HEK293 (cell line): ENCODE data around the gene SLC5A4.

ENCODE experiments used
- CTCF ChIA-PET: fragments of 350-600 bp; formaldehyde crosslinking; extraction: SDS; loops from one replicate; lab custom pipeline; 2021; ENCODE audit warnings: antibody characterized with exemption; lab: Yijun Ruan, JAX
- POLR2A ChIA-PET: fragments of 300-600 bp; formaldehyde crosslinking; extraction: SDS; loops from one replicate; lab custom pipeline; 2020; ENCODE audit warnings: antibody characterized with exemption, inconsistent platforms; lab: Yijun Ruan, JAX
- H3K27ac ChIP-seq: fragments of 200-500 bp; sonication (Bioruptor generic); 2 replicates; pipeline ENCODE4 v1.5.1; 2014; ENCODE audit warnings: low read depth, low read length, control low read depth, inconsistent platforms; ENCODE audit errors: extremely low read depth
- H3K36me3 ChIP-seq, 2 experiments: fragments of 200-500 bp in 1 of 2; sonication (Bioruptor generic) in 1 of 2; 1 replicate in 1 of 2; 2 replicates in 1 of 2; pipeline ENCODE4 v1.5.1; 2014 to 2017; ENCODE audit warnings: inconsistent platforms in 2 of 2, low read length in 2 of 2; ENCODE audit not compliant: control insufficient read depth in 2 of 2, insufficient read depth in 1 of 2
- H3K4me1 ChIP-seq: fragments of 200-500 bp; sonication (Bioruptor generic); 2 replicates; pipeline ENCODE4 v1.5.1; 2014; ENCODE audit warnings: mild to moderate bottlenecking, low read length, inconsistent platforms; ENCODE audit not compliant: control insufficient read depth, insufficient read depth
- H3K4me3 ChIP-seq: 2 replicates; pipeline ENCODE4 v1.5.1; 2011; ENCODE audit warnings: low read depth, mild to moderate bottlenecking, control low read depth, low read length, moderate library complexity
- H3K9me3 ChIP-seq: fragments of 200-500 bp; sonication (Bioruptor generic); 2 replicates; pipeline ENCODE4 v1.5.1; 2014; ENCODE audit warnings: low read depth, low read length, inconsistent platforms; ENCODE audit not compliant: control insufficient read depth, insufficient read depth
- GLI4 ChIP-seq: fragments of 450-650 bp; formaldehyde crosslinking; IDR thresholded peaks from 2 replicates; pipeline ENCODE4 v1.5.1; 2016; ENCODE audit warnings: missing biosample characterization, missing genetic modification characterization
- GLIS2 ChIP-seq: fragments of 450-650 bp; formaldehyde crosslinking; IDR thresholded peaks from 2 replicates; pipeline ENCODE4 v1.5.1; 2016; ENCODE audit warnings: missing biosample characterization, missing genetic modification characterization
- HOXD13 ChIP-seq: sonication (generic); formaldehyde crosslinking; IDR thresholded peaks from 2 replicates; pipeline ENCODE4 v1.8.0; 2022; ENCODE audit warnings: missing genetic modification reagents, borderline replicate concordance
- KLF16 ChIP-seq: fragments of 450-650 bp; formaldehyde crosslinking; IDR thresholded peaks from 2 replicates; pipeline ENCODE4 v1.5.1; 2017; ENCODE audit warnings: missing biosample characterization, missing genetic modification characterization
- KLF9 ChIP-seq: fragments of 450-650 bp; formaldehyde crosslinking; IDR thresholded peaks from 2 replicates; pipeline ENCODE4 v1.5.1; 2016; ENCODE audit warnings: missing biosample characterization, missing genetic modification characterization, low read depth
- REPIN1 ChIP-seq: fragments of 450-650 bp; formaldehyde crosslinking; IDR thresholded peaks from 2 replicates; pipeline ENCODE4 v1.5.1; 2017; ENCODE audit warnings: missing biosample characterization, missing genetic modification characterization, low read depth
- ZBTB7A ChIP-seq: fragments of 450-650 bp; formaldehyde crosslinking; IDR thresholded peaks from 2 replicates; pipeline ENCODE4 v1.5.1; 2016; ENCODE audit warnings: low read depth, missing biosample characterization, missing genetic modification characterization
- ZFP69B ChIP-seq: fragments of 450-650 bp; formaldehyde crosslinking; IDR thresholded peaks from 2 replicates; pipeline ENCODE4 v1.5.1; 2016; ENCODE audit warnings: missing biosample characterization, missing genetic modification characterization
- ZNF140 ChIP-seq: fragments of 450-650 bp; formaldehyde crosslinking; IDR thresholded peaks from 2 replicates; pipeline ENCODE4 v1.5.1; 2016; ENCODE audit warnings: missing biosample characterization, missing genetic modification characterization
- ZNF174 ChIP-seq: fragments of 450-650 bp; formaldehyde crosslinking; IDR thresholded peaks from 2 replicates; pipeline ENCODE4 v1.5.0; 2017; ENCODE audit warnings: missing biosample characterization, mild to moderate bottlenecking, missing genetic modification characterization
- ZNF214 ChIP-seq: fragments of 450-650 bp; formaldehyde crosslinking; IDR thresholded peaks from 2 replicates; pipeline ENCODE4 v1.5.1; 2017; ENCODE audit warnings: missing biosample characterization, mild to moderate bottlenecking, missing genetic modification characterization, borderline replicate concordance
- ZNF223 ChIP-seq: fragments of 450-650 bp; formaldehyde crosslinking; IDR thresholded peaks from 2 replicates; pipeline ENCODE4 v1.5.1; 2016; ENCODE audit warnings: missing biosample characterization, missing genetic modification characterization
- ZNF350 ChIP-seq: fragments of 450-650 bp; formaldehyde crosslinking; IDR thresholded peaks from 2 replicates; pipeline ENCODE4 v1.5.0; 2017; ENCODE audit warnings: missing biosample characterization, mild to moderate bottlenecking, missing genetic modification characterization
- ZNF423 ChIP-seq: fragments of 450-650 bp; formaldehyde crosslinking; IDR thresholded peaks from 2 replicates; pipeline ENCODE4 v1.5.1; 2016; ENCODE audit warnings: missing biosample characterization, missing genetic modification characterization
- ZNF433 ChIP-seq: fragments of 450-650 bp; formaldehyde crosslinking; IDR thresholded peaks from 2 replicates; pipeline ENCODE4 v1.5.1; 2016; ENCODE audit warnings: missing biosample characterization, missing genetic modification characterization, low read depth
- ZNF473 ChIP-seq: fragments of 450-650 bp; formaldehyde crosslinking; IDR thresholded peaks from 2 replicates; pipeline ENCODE4 v1.5.1; 2017; ENCODE audit warnings: missing biosample characterization, missing genetic modification characterization
- ZNF521 ChIP-seq: fragments of 450-650 bp; formaldehyde crosslinking; IDR thresholded peaks from 2 replicates; pipeline ENCODE4 v1.5.1; 2017; ENCODE audit warnings: missing biosample characterization, mild to moderate bottlenecking, missing genetic modification characterization
- ZNF658 ChIP-seq: fragments of 450-650 bp; formaldehyde crosslinking; IDR thresholded peaks from 2 replicates; pipeline ENCODE4; 2016; ENCODE audit warnings: missing biosample characterization, missing genetic modification characterization
- ZNF701 ChIP-seq: fragments of 450-650 bp; formaldehyde crosslinking; IDR thresholded peaks from 2 replicates; pipeline ENCODE4 v1.5.1; 2016; ENCODE audit warnings: missing biosample characterization, missing genetic modification characterization
- ZNF843 ChIP-seq: fragments of 450-650 bp; formaldehyde crosslinking; IDR thresholded peaks from 2 replicates; pipeline ENCODE4 v1.5.1; 2016; ENCODE audit warnings: missing biosample characterization, missing genetic modification characterization
- TF ChIP-seq, protein P1 (sequence below): fragments of 450-650 bp; formaldehyde crosslinking; IDR thresholded peaks from 2 replicates; pipeline ENCODE4 v1.5.1; 2017; ENCODE audit warnings: missing biosample characterization, missing genetic modification characterization
- TF ChIP-seq, protein P2 (sequence below): fragments of 450-650 bp; formaldehyde crosslinking; optimal IDR thresholded peaks from 2 replicates; pipeline ENCODE3; 2016; ENCODE audit warnings: missing biosample characterization, mild to moderate bottlenecking, missing genetic modification characterization
- TF ChIP-seq, protein P3 (sequence below): sonication (generic); formaldehyde crosslinking; IDR thresholded peaks from 2 replicates; pipeline ENCODE4 v1.8.1; 2022; ENCODE audit warnings: mild to moderate bottlenecking, moderate library complexity, missing genetic modification reagents

SLC5A4 gene

DNA sequence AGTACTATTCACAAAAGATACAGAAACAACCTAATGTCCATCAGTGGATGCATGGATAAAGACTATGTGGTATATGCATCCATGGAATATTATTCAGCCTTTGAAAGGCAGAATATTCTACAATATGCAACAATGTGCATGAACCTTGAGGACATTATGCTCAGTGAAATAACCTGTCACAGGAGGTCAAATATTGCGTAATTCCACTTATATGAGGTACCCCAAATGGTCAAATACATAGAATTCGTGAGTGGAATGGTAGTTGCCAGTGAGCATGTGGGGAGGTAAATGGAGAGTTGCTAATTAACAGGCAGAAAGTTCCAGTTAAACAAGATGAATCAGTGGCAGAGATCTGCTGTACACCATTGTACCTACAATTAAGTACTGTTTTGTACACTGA is 3.6 kb upstream of the SLC5A4 start:
- ChIA-PET POLR2A (no interaction called here), CTCF (interaction anchor here (0.6 kb wide), 2 partner anchors 215 to 289 kb away, joined by 3 read pairs; no protein-coding TSS in a partner anchor)
- TF ChIP-seq ZNF174 (tag by site-specific recombination) (no peak), GLI4 (tag by site-specific recombination) (no peak), ZNF473 (no peak), ZBTB7A (tag by site-specific recombination) (no peak), REPIN1 (tag by site-specific recombination) (no peak), ZNF214 (no peak), ZNF223 (tag by site-specific recombination) (no peak), KLF16 (tag by site-specific recombination) (no peak), ZNF658 (tag by site-specific recombination) (no peak), KLF9 (tag by site-specific recombination) (no peak)
- TF ChIP-seq, protein P1, sequence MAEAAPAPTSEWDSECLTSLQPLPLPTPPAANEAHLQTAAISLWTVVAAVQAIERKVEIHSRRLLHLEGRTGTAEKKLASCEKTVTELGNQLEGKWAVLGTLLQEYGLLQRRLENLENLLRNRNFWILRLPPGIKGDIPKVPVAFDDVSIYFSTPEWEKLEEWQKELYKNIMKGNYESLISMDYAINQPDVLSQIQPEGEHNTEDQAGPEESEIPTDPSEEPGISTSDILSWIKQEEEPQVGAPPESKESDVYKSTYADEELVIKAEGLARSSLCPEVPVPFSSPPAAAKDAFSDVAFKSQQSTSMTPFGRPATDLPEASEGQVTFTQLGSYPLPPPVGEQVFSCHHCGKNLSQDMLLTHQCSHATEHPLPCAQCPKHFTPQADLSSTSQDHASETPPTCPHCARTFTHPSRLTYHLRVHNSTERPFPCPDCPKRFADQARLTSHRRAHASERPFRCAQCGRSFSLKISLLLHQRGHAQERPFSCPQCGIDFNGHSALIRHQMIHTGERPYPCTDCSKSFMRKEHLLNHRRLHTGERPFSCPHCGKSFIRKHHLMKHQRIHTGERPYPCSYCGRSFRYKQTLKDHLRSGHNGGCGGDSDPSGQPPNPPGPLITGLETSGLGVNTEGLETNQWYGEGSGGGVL, result no peak
- TF ChIP-seq, all 188 proteins: peak for 0
- Histone ChIP-seq H3K4me3 (no peak overlapping the region), H3K27ac (no peak overlapping the region), H3K9me3 (no peaks in the 10 kb centered on the region), H3K36me3 (no peaks in the 10 kb centered on the region), H3K4me1 (no peaks in the 10 kb centered on the region)

DNA sequence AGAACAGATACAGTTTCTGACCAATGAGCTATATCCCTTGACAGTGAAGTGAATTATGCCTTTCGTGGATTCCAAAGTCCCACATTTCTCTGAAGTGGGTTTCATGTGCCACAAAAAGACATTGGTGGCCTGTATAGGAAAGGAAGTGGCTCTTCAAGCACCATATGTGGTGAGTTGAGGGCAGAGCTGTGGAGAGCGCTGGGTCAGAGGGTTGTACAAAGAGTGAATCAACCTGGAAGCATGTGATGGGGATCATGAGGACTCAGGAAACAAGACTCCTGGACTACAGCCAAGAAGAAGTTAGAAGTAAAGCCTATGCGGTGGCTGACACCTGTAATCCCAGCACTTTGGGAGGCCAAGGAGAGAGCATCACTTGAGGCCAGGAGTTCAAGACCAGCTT is 579 bp upstream of the SLC5A4 start:
- CTCF ChIA-PET, result interaction anchor here (0.5 to 1.4 kb wide), 2 partner anchors 10 to 225 kb away, joined by 3 to 5 read pairs; no protein-coding TSS in a partner anchor
- no peaks in the 10 kb centered on the region for H3K36me3 ChIP-seq
- no peaks in the 10 kb centered on the region for H3K4me1 ChIP-seq
- TF ChIP-seq ZNF350 (tag by site-specific recombination) (no peak), GLIS2 (tag by site-specific recombination) (no peak), ZNF843 (tag by site-specific recombination) (no peak), ZNF423 (tag by site-specific recombination) (no peak), ZNF140 (tag by site-specific recombination) (no peak), ZNF701 (tag by site-specific recombination) (no peak), ZNF433 (tag by site-specific recombination) (no peak), HOXD13 (CRISPR knock-in tag) (no peak), ZNF521 (no peak), ZFP69B (no peak)
- TF ChIP-seq, protein P2, sequence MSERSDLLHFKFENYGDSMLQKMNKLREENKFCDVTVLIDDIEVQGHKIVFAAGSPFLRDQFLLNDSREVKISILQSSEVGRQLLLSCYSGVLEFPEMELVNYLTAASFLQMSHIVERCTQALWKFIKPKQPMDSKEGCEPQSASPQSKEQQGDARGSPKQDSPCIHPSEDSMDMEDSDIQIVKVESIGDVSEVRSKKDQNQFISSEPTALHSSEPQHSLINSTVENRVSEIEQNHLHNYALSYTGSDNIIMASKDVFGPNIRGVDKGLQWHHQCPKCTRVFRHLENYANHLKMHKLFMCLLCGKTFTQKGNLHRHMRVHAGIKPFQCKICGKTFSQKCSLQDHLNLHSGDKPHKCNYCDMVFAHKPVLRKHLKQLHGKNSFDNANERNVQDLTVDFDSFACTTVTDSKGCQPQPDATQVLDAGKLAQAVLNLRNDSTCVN, result no peak
- TF ChIP-seq, protein P3, sequence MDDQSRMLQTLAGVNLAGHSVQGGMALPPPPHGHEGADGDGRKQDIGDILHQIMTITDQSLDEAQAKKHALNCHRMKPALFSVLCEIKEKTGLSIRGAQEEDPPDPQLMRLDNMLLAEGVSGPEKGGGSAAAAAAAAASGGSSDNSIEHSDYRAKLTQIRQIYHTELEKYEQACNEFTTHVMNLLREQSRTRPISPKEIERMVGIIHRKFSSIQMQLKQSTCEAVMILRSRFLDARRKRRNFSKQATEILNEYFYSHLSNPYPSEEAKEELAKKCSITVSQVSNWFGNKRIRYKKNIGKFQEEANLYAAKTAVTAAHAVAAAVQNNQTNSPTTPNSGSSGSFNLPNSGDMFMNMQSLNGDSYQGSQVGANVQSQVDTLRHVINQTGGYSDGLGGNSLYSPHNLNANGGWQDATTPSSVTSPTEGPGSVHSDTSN, result no peak
- no peak overlapping the region for H3K27ac ChIP-seq
- H3K4me3 ChIP-seq, result no peak overlapping the region
- no peaks in the 10 kb centered on the region for H3K9me3 ChIP-seq
- POLR2A ChIA-PET, result no interaction called here
